Measurements from ENCODE around the gene SHANK1.

Gene SHANK1

DNA sequence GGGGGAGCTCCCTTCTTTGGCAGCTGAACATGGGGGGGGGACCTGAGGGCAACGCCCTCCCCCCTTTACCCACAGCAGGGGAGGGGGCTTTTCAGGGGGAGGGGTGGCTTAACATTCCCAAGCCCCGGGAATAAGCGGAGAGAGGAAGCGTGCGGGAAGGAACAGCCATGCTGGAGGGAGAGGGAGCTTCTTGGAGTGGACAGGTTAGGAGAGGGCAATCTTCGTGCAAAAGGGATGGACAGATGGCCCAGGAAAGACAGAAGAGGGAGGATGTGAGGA, 59.6 kb downstream of the SHANK1 start:
- H3K4me3 ChIP-seq = no peak overlapping the region
- no peak overlapping the region for H3K27ac ChIP-seq
- intact Hi-C loops (cut with DNase I; ENCODE audit: low total_unique reads) = no loop called here
- peaks cover 0 to 6% (median 5%) of the 10 kb centered on the region in 3 donors for H3K9me3 ChIP-seq
- H3K27me3 ChIP-seq = peaks cover 0 to 74% of the 10 kb centered on the region in 2 donors
- DNase-seq = no peak
- peaks cover 0 to 18% (median 14%) of the 10 kb centered on the region in 4 donors for H3K4me1 ChIP-seq
- TF ChIP-seq, protein P1, sequence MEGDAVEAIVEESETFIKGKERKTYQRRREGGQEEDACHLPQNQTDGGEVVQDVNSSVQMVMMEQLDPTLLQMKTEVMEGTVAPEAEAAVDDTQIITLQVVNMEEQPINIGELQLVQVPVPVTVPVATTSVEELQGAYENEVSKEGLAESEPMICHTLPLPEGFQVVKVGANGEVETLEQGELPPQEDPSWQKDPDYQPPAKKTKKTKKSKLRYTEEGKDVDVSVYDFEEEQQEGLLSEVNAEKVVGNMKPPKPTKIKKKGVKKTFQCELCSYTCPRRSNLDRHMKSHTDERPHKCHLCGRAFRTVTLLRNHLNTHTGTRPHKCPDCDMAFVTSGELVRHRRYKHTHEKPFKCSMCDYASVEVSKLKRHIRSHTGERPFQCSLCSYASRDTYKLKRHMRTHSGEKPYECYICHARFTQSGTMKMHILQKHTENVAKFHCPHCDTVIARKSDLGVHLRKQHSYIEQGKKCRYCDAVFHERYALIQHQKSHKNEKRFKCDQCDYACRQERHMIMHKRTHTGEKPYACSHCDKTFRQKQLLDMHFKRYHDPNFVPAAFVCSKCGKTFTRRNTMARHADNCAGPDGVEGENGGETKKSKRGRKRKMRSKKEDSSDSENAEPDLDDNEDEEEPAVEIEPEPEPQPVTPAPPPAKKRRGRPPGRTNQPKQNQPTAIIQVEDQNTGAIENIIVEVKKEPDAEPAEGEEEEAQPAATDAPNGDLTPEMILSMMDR (IDR thresholded peaks at IDR 0.05) = no peak
- H3K36me3 ChIP-seq = no peaks in the 10 kb centered on the region

DNA sequence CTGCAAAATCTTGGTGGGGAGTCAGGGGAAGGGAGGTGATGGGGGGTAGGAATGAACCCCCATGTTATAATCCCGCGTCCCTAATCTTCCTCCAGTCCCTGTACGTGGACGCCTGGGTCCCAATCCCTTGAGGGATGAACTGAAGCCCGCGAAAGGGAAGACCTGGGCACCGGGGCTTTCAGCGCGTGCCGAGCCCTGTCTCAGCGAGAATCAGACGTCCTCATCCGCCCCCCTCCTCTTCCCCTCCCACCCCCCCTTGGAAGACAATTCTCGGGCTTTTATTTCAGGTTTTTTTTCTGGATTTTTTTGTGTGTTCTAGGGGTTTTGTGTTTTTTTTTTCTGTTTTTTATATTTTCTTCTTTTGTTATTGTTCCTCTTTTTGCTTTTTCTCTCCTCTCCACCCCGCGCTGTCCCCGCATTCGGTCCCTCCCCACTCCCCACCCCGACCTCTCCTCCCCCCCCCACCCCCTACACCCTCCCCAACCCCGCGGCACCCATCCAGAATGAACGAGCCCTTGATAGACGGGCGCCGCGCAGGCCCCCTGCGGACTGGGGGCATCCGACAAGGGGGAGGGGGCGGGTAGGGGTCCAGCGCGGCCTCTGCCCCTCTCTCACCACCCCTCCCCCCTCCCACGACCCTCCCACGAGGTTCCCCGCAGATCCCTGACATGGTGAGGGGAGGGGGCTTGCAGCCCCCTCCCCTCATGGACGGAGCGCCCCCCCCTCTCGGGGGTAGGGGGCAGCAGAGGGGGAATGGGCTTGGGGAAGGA, 60.1 kb downstream of the SHANK1 start:
- DNase-seq = no peak
- intact Hi-C loops (cut with DNase I; ENCODE audit: low total_unique reads) = no loop called here
- peaks cover 0 to 18% (median 14%) of the 10 kb centered on the region in 4 donors for H3K4me1 ChIP-seq
- no peak overlapping the region for H3K4me3 ChIP-seq
- peaks cover 0 to 11% (median 10%) of the 10 kb centered on the region in 3 donors for H3K9me3 ChIP-seq
- TF ChIP-seq, protein P1 (IDR thresholded peaks at IDR 0.05) = no peak
- H3K36me3 ChIP-seq = no peaks in the 10 kb centered on the region
- H3K27me3 ChIP-seq = peaks cover 0 to 74% of the 10 kb centered on the region in 2 donors
- no peak overlapping the region for H3K27ac ChIP-seq

DNA sequence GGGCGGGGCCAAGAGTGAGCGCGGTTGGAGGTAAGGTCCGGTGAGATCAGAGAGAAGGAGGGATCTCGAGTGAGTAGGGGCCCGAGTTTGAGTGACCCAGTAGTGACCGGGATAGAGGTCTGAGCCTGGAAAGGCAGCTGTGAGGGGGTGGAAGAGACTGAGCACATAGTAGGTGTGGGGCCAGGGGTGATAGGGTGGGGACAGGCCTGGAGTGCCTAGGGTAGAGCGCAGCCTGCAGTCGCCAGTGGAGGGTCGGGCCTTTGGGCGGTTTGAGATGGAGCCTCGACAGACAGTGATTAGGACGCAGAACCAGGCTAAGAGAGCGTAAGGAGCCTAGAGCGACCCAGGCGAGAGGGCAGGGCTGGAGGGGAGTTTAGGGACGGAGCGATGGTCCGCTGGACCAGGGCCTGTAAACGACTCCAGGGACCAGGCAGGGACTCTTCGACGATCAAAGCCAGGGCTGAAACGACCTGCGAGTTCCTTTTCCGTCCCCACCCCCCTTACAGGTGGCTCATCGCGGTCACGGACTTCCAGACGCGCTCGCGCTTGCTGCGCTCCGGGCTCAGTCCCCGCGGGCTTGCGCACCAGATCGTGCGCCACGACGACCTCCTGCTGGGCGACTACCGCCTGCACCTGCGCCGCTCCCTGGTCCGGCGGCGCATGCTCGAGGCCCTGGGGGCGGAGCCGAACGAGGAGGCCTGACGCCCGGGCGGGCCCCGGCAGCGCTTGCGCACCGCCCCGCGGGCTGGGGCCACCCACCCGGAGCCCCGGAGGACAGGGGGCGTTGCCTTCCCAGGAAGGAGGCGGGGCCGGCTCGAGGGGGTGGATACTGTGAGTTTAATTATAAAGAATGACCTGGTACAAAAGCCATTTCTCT, 60.9 kb downstream of the SHANK1 start:
- H3K4me3 ChIP-seq = peak overlapping the region in 1 of 2 donors; percentile 30
- H3K9me3 ChIP-seq = peaks cover 0 to 12% (median 11%) of the 10 kb centered on the region in 3 donors
- no peak overlapping the region for H3K27ac ChIP-seq
- H3K27me3 ChIP-seq = peaks cover 0 to 74% of the 10 kb centered on the region in 2 donors
- peak in 1 of 2 donors; percentile 30 for DNase-seq
- peaks cover 0 to 18% (median 14%) of the 10 kb centered on the region in 4 donors for H3K4me1 ChIP-seq
- TF ChIP-seq, protein P1 (IDR thresholded peaks at IDR 0.05) = no peak
- intact Hi-C loops (cut with DNase I; ENCODE audit: low total_unique reads) = no loop called here
- no peaks in the 10 kb centered on the region for H3K36me3 ChIP-seq

DNA sequence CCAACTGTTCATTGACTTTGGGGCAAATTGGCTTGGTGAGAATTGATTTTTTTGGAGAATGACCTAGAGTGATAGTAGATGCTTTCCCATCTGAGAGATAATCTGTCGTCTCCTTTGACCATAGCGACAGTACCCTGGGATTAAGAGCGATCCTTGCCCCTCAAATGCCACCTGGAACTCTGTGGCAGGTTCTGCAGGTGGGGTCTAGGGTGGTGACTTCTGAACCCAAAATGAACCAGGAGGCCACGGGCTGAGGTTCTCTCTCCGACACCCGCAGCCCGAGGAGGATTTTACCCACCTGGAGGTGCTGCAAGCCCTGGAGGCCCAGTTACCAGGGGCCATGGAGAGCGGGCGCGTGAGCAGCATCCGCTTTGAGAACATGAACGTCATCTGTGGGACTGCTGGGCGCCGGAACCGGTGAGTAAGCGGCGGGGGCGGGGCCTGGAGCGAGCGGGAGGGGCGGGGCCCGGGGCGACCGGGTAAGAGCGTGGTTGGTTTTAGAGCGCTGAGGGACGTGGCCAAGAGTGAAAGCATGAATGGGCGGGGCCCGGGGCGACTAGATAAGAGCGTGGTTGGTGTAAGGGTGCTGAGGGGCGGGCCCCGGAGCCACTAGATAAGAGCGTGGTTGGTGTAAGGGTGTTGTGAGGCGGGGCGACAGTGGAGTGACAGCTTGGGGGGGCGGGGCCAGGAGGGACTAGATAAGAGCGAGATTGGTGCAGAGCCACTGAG, 61.7 kb downstream of the SHANK1 start:
- peak; percentile 70 to 74 for DNase-seq
- Histone ChIP-seq H3K27me3 (peaks cover 0 to 73% of the 10 kb centered on the region in 2 donors), H3K9me3 (peaks cover 0 to 12% (median 11%) of the 10 kb centered on the region in 3 donors), H3K4me3 (peak overlapping the region in 1 of 2 donors; percentile 30), H3K4me1 (peaks cover 0 to 18% (median 14%) of the 10 kb centered on the region in 4 donors), H3K36me3 (no peaks in the 10 kb centered on the region), H3K27ac (no peak overlapping the region)
- TF ChIP-seq, protein P1 (IDR thresholded peaks at IDR 0.05) = no peak
- intact Hi-C loops (cut with DNase I; ENCODE audit: low total_unique reads) = no loop called here

DNA sequence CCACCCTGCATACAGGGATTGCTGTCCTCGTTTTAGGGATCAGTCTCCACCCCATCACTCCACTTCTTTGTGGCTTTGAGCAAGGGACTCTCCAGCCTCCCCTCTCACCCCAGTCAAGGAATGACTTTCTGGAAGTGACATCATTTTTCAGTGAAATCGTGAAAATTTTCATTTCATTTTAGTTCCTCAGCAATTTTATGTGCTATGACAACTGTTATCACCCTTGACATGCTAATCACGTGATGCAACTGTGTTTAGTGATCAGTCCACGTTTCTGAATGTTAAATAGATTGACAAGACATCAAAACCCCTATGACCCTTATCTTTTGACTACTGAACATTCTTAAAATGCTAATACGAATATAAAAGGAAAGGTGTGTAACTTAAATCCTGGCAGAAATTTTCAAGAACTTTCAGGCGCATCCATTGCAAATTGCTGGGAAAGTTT, 62.4 kb downstream of the SHANK1 start:
- Histone ChIP-seq H3K4me1 (peaks cover 0 to 18% (median 14%) of the 10 kb centered on the region in 4 donors), H3K9me3 (peaks cover 0 to 12% (median 11%) of the 10 kb centered on the region in 3 donors), H3K27ac (no peak overlapping the region), H3K27me3 (peaks cover 0 to 74% of the 10 kb centered on the region in 2 donors), H3K36me3 (no peaks in the 10 kb centered on the region), H3K4me3 (no peak overlapping the region)
- intact Hi-C loops (cut with DNase I; ENCODE audit: low total_unique reads) = no loop called here
- TF ChIP-seq, protein P1 (IDR thresholded peaks at IDR 0.05) = no peak
- no peak for DNase-seq
